HG02588 (cell line): ENCODE measurements around the gene SLC30A3.

Experiments
- ATAC-seq: cut with Tn5 transposase; IDR thresholded peaks from one replicate; pipeline ENCODE4 v1.9.1; 2021; ENCODE audit warnings: mild to moderate bottlenecking, moderate library complexity; ENCODE audit not compliant: unreplicated experiment

SLC30A3 gene

DNA sequence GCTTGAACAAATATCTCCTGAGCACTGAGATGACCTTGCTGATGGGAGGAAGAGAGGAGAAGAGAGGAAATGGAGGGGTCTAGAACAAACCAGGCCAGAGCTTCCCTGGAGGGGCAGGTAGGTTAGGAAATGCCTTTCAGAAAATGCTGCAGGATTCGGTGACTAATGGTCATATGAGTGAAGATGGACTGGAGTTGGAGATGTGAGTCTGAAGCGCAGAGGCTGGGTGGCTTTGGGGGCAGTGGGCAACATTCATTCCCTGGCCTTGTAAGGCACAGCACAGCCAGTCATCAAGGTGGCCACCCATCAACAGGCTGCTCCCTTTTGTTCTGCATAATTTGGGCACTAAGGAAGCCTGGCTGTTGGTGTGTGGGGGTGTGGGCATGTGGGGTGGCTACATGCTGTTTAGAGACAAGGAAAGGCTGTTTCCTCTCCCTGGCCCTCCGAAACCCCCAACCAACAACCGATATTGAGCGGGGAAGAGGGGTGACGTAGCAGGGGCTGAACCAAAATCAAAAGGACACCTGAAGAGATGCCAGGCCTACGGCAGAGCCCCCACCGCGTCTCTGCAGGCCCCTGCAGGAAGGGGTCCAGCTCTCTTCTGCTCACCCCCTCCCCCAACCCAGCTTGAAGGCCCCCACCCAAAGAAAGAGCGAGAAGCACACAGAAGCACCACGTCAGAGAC, 1.5 kb downstream of the SLC30A3 start:
- ATAC-seq = no peak

DNA sequence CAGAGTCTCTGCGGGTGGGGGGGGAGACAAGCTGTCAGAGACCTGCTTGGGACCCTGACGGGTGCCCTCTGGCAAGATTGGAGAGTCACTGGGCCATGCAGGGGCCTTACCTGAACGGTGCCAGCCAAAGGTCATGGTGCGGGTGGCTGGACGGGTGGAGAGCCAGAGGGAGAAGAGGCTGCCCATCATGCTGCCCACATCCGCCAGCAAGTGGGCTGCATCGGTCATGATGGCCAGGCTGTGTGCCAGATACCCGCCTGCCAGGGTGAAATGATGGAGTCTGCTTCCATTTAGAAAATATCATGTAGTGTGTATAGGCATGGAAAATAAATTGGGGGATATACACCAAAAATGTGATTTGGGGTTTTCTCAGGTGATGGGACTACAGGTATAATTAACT, 4.8 kb downstream of the SLC30A3 start:
- ATAC-seq = no peak

DNA sequence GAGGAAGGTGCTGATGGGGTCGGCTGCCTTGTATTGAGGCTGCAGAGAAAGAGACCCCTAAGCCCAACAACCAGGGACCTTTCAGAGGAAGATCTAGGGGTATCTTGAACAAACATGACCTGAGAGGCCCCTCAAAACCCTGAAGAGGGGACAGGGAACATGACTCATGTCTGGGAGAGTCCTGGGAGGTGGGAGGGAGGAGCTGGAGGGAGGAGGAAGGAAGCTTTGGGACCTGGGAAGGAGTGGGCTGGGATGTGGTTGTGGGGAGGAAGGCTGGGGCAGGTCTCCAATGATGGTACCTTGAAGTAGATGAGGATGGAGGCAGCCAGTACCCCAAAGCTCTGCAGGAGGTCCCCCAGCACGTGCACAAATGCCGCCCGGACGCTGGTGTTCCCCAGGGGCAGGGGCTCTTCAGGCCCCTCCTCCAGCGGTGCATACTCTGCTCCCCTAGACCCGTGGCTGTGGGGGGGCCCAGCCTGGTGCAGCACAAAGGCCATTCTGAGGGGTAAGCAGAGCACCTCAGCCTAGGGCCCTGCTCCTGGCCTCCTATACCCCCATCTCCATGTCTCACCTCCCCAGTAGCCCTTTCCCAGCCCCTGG, 5.9 kb downstream of the SLC30A3 start:
- no peak for ATAC-seq

DNA sequence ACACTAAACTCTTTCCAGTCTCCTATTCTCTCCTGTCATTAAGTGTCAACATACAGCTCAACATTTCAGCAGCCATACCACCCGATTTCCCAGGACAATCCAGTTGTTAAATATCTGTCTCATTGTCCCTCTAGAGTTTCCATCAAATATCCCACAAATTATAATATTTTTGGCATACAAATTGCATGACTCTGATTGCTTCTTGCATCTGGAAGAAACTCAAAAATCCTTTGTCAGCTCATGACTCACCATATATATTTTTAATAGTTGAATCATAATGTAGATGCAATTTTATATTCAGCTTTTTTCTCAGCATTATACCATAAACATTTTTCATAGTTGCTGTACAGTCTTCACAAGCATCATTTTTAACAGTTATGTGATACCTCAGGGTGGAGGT, 7.2 kb downstream of the SLC30A3 start:
- ATAC-seq = no peak

DNA sequence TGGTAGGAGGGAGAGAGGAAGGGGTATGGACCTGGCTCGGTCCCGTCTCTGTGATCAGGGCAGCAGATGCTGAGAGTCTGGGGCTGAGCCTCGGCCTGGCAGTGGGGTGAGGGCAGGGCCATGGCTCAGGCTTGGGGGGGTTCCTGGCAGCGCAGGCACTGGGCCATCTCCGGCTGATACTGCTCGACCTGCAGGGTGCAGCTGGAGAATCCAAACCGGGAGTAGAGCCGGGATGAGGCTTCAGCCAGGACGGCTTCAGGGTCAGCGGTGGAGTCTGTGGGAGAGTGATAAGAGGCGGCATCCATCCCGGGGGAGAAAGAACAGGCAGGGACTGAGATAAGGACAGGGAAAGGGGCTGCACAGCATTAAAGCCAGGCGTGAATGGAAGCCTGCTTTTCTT, 7.7 kb downstream of the SLC30A3 start:
- no peak for ATAC-seq

DNA sequence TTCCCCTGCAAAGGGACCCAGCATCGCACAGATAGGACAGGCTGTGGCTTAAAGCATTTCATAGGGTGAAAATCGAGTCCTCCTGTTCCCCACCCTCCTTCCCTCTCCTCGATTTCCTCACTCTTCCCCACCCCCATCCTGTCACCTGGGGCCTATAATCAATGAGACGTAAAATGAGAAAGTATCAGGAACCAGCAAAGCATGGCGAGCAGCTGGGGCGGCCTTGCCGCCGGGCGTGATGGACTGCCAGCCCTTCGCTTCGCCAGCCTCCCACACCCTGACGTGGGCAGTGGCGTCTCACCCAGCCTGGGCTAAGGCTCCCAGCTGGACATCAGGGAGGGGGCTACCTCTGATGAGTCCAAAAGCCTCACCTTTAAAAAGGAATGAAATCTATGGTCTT, 11.1 kb downstream of the SLC30A3 start:
- ATAC-seq = no peak

DNA sequence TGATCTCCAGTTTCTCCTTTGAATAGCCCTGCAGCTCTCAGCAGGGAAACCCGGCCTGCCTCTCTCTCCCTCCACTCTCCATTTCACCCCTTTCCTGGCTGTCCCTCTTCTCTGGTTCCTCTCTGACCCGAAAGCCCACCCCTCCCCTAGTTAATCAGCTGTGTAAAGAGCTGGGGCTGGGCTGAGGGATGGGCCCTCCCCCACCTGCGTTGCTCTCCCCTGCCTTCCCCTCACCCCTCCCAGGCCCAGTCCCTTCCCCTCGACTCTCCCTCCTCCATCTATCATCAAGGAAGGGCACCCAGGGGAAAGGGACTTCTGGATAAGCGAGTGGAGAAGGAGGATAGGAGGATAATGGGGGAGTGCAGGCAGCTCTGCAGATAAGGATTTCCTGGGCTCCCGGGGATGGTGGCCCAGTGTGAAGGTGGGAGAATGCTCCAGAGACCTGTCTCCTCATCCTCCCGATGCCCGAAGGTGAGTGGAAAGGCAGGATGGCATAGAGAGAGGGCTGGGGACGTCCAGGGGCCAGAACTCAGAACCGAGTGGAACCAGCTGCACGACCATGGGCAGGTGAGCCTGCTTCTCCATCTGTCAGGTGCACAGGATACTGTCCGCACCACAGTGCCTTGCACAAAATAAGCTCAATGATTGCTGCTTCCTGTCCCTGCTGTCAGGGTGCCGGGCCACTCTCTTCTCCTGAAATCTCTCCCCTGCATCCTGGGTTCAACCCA, 12.0 kb downstream of the SLC30A3 start:
- no peak for ATAC-seq

DNA sequence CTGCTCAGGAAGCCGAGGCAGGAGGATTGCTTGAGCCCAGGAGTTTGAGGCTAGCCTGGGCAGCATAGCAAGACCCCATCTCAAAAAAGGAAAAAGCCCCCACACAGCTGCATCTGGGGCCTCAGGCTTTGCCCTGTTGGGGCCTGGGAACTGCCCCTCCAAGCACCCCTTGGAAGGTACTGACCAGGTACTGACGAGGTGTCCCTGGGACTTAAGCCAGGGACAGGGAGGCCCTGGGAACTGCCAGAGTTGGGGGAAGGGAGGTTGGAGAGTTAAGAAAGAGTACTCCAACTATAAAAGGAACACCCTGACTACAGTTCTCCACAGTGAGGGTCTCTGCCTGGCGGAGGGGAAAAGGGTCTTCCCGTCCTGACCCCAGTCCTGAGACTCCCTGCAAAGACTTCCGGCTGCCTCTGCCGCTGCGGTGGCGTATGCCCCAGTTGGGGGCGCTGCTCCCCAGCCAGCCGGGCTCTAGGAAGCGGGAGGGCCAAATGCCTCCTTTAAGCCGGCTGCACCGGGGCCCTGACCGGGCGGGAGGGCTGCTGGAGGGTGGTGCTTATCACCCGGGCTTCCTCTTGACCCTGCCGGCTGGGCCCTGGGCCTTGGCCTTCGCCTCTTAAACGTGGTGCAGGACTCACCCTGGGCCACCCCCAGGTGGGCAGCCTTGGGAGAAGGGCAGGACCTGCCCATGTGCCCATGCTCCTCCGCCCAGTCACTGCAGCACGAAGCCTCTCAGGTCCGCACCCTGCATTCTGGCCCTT, 12.8 kb downstream of the SLC30A3 start:
- no peak for ATAC-seq

DNA sequence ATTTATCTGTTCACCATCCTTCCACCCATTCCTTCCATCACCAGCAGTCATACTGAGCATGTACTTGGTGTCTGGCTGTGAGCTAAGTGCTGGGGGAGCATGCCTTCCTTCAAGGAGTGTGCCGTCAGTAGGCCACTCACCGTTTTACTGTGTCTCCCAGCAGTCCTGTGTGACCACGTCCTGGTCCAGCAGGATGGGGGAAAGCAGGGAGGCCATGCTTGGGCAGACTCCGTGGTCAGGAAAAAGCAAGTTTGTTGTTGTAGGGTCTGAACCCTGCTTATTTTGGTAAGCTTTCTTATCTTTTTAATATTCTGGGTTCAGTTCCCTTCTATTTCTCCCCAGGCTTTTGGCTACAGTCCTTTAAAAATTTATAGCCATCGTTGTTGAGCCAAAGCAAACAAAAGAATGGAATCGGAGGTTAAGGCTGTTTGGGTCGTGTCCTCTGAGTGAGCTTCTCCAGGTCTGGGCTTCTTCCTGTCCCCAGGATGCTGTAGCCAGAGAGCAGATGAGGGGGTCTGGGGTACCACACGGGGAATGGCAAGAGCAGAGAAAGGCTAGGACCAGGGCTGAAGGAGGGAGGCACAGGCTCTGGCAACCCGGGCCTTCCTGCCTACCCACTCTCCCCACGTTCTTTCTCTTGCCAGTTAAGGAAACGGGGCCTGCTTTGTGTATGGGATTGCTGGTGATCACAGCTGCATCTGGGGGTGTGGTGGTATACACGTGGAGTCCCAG, 13.5 kb downstream of the SLC30A3 start:
- no peak for ATAC-seq

DNA sequence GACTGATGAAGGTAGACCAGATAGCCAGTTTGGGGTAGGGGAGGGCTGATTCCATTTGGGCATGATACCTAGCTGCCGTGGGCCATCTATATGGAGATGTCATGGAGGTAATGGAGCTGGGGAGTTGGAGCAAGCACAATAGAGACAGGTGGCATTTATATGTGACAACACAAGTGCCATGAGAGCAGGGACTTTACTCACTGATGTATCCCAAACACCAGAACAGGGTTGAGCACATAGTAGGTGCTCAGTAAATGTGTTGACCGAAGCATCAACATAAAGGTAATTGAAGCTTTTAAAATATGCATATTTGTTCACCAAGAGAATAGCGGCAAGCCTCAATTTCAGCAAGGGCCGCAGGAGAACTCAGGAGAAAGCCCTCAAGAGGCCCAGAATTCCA, 15.0 kb downstream of the SLC30A3 start:
- no peak for ATAC-seq

DNA sequence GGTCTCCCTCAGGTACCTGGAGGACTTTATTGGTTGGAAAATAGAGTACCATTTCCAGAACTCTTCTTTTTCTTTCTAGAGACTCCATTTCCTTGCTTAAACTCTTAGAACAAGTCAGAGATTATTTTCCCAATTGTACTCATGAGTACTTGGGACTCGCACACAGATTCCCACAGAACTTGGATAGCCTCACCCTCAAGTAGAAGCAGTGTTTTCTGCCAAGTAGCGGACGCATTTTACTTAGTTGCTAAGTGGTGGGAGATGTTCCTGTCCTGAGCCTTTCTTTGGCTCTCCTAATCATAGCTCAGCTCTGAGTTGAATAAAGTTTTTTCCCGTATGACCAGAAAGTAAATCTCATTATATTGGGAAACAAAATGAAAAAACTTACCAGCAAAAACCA, 17.2 kb downstream of the SLC30A3 start:
- no peak for ATAC-seq

DNA sequence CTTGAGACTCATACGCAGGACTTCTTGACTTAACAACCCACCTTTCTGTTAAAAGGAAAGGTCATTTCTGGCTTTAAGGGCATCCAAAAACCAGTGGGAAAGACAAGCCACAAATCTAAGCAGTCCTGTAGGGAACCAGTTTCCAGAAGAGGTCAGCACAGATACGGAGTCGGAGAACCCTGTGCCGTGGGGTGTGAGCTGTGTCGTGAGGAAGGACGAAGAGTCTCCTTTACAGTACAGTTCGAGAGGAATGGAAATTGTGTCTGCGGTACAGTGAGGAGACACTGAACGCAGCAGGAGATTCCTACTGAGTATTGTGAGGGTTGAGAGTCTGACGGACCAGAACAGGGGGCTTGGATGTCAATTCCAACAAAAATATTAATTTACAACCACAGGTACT, 17.7 kb downstream of the SLC30A3 start:
- no peak for ATAC-seq

DNA sequence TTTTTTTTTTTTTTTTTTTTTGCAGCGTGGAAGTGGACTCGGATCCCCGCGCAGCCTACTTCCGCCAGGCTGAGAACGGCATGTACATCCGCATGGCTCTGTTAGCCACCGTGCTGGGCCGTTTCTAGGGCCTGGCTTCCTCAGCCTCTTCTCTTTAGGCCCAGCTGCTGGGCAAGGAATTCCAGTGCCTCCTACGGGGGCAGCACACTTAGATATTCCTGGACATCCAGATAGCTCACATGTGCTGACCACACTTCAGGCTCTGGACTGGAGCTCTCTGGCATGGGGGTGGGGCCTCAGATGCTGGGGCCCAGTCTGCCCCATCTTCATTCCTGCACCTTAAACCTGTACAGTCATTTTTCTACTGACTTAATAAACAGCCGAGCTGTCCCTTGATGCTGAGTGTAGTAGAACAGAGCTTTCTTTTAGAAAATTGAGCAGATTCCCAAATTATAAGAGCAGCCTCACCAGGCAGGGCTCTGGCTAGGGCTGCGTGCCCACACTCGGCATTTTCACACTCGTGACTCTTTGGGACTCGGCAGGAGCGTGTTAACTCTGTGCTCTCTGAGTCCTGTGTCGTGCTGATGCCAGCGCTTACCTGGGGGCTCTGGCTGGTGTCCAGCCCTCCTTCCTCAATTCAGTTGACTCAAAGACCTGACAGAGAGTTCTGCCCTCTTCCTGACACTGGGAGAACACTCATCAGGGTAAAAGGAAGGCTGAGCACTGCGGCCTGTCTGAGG, 19.3 kb downstream of the SLC30A3 start:
- no peak for ATAC-seq

DNA sequence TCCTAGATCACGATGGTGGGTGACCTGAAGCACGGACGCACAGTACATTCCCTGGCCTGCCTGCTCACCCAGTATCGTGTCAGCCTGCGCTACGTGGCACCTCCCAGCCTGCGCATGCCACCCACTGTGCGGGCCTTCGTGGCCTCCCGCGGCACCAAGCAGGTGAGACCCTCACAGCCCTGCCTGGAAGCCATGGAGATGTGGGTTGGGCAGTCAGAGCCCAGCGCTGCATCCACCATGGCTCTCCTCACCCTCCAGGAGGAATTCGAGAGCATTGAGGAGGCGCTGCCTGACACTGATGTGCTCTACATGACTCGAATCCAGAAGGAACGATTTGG, 20.3 kb downstream of the SLC30A3 start:
- no peak for ATAC-seq

DNA sequence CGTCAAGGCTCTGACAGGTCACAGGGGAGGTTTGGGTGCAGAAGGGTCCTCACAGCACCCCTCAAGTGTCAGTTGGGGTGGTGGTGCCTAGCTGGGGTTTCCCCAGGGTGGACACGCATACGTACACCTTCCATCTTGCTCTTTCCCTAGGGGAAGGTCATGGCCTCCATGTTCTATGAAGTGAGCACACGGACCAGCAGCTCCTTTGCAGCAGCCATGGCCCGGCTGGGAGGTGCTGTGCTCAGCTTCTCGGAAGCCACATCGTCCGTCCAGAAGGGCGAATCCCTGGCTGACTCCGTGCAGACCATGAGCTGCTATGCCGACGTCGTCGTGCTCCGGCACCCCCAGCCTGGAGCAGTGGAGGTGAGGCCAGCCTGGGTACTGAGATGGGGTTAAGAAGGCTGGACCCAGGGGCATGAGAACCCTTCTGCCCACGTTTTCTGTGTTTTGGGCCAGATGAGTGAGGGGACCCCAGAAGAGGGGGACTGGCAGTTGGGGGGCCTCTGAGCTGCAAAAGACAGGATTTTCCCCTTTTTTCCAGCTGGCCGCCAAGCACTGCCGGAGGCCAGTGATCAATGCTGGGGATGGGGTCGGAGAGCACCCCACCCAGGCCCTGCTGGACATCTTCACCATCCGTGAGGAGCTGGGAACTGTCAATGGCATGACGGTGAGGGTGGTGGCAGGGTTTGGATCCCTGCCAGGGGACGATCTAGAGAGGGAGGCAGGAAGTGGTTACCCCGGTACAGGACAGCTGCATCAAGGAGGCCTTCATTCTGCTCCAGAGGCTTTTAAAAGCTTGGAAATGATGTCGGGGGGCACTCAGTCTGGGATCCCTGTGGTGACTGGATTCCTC, 20.9 kb downstream of the SLC30A3 start:
- no peak for ATAC-seq

DNA sequence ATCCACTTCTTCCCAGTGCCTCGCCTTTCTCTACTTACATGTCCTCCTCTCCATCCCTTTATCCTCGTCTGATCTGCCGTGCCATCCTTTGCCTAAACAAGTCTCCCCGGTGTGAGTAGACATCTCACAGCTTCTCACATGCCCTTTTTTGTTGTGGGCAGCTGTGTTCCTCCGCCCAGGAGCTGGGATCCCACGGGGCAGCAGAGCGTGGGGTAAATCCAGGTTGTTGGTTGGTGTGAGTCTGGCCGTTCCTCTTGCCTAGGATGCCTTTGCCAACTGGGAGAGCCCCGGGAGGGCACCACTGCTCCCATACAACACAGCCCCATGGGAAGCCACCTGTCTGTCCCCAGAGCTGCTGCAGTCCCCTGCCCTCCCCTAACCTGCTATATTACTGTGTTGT, 22.4 kb downstream of the SLC30A3 start:
- no peak for ATAC-seq

DNA sequence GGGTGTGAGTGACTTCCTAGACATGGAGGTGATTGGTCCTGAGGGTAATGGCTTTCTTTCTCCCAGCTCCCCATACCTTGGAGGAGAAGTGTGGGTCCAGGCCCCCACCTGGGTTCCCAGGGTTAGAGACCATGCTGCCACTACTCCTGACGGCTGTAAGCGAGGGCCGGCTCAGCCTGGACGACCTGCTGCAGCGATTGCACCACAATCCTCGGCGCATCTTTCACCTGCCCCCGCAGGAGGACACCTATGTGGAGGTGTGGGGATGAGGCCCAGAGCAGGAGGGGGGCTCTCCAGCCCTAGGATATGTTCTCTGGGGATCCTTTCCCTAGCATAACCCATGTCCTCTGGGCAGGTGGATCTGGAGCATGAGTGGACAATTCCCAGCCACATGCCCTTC, 23.9 kb downstream of the SLC30A3 start:
- ATAC-seq = no peak

DNA sequence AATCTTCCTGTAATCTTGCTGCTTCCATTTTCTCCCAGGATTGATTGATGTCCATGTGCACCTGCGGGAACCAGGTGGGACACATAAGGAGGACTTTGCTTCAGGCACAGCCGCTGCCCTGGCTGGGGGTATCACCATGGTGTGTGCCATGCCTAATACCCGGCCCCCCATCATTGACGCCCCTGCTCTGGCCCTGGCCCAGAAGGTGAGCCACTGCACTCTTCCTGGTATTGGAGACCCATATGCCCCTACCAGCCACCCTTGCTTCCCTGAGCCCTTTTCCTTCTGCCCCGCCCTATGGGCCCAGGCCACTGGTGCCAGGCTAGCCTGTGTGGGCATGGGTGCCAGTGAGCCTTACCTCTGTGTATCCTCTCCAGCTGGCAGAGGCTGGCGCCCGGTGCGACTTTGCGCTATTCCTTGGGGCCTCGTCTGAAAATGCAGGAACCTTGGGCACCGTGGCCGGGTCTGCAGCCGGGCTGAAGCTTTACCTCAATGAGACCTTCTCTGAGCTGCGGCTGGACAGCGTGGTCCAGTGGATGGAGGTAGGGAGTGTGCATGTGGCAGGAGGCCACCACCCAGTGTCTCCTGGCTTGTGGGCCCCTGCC, 25.4 kb downstream of the SLC30A3 start:
- no peak for ATAC-seq

DNA sequence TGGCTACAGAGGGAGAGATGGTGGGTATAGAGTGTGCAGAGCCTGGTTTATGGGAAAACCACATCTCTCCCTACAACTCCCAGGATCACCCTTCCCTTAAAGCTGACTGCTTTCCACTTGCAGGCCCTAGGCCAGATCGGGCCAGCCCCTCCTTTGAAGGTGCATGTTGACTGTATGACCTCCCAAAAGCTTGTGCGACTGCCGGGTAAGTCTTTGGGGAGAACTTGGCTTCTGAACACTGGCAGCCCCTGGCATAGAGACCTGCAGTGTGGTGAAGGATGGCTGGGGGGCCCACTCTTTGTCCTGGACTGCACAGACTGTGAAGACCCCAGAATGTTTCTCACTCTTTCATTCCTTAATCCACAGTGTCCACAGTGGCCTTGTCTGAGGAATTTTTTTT, 26.2 kb downstream of the SLC30A3 start:
- no peak for ATAC-seq
